Thyroid gland (tissue), 4 donors: Measurements from ENCODE around the gene STK16.

Experiments used
- POLR2A ChIP-seq, 2 donors: fragments of 450-650 bp; IDR thresholded peaks; one replicate each; pipeline ENCODE4 v1.6.1; 2017; ENCODE audit warnings: antibody characterized with exemption in 2 of 2, mild to moderate bottlenecking in 2 of 2, moderate library complexity in 1 of 2
- TF ChIP-seq, protein P1 (sequence below), 6 experiments: fragments of 200-600 bp in 3 of 6; fragments of 450-650 bp in 3 of 6; sonication (generic) in 3 of 6; IDR thresholded peaks; one replicate each; pipeline ENCODE4 v1.5.1; 2016 to 2019; ENCODE audit warnings: antibody characterized with exemption in 6 of 6, mild to moderate bottlenecking in 2 of 6, inconsistent platforms in 1 of 6, moderate library complexity in 1 of 6

DNA sequence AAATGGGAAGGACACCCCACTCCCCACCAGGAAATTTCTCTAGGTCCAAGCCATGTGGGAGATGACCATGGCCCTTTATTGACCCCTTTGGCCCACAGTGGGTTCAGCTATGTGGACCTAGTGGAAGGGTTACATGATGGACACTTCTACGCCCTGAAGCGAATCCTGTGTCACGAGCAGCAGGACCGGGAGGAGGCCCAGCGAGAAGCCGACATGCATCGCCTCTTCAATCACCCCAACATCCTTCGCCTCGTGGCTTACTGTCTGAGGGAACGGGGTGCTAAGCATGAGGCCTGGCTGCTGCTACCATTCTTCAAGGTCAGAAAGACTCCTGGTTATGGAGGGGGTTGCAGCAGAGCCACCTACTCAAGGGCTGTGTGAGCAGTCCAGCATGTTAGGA, 1.3 kb downstream of the STK16 start:
- TF ChIP-seq, protein P1, sequence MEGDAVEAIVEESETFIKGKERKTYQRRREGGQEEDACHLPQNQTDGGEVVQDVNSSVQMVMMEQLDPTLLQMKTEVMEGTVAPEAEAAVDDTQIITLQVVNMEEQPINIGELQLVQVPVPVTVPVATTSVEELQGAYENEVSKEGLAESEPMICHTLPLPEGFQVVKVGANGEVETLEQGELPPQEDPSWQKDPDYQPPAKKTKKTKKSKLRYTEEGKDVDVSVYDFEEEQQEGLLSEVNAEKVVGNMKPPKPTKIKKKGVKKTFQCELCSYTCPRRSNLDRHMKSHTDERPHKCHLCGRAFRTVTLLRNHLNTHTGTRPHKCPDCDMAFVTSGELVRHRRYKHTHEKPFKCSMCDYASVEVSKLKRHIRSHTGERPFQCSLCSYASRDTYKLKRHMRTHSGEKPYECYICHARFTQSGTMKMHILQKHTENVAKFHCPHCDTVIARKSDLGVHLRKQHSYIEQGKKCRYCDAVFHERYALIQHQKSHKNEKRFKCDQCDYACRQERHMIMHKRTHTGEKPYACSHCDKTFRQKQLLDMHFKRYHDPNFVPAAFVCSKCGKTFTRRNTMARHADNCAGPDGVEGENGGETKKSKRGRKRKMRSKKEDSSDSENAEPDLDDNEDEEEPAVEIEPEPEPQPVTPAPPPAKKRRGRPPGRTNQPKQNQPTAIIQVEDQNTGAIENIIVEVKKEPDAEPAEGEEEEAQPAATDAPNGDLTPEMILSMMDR (IDR thresholded peaks at IDR 0.05), result no peak
- no peak for TF ChIP-seq POLR2A (IDR thresholded peaks at IDR 0.05)
